ENCODE results near the gene FLACC1.

GRCh38 chr2:201347138-201347537 is 10.0 kb downstream of the FLACC1 start:
- TF ChIP-seq CTCF (IDR thresholded peaks at IDR 0.05) = no peak
- no peak for TF ChIP-seq POLR2AphosphoS5 (IDR thresholded peaks at IDR 0.05)
- TF ChIP-seq EP300 (IDR thresholded peaks at IDR 0.05) = no peak
- no peak for TF ChIP-seq POLR2A (IDR thresholded peaks at IDR 0.05)
